K562 (cell line): ENCODE data around the gene NTRK2. TPM values are rescaled to one million over a fixed set of nuclear protein-coding genes. Genes with fewer than 3 reads are reported as not detected.

Experiments used
- ATAC-seq: fragments of 200-7000 bp; cut with Tn5 transposase; 3 replicates; pipeline ENCODE4 v1.9.1; 2020; ENCODE audit warnings: moderate library complexity
- BruUV-seq: library from RNA; stranded (reverse); fragments of 400-500 nt; replicated peaks from 2 replicates; lab custom pipeline; 2021; lab: Mats Ljungman, UMichigan
- CTCF ChIA-PET: fragments of 300-600 bp; formaldehyde crosslinking; extraction: SDS; loops from one replicate; lab custom pipeline; 2021; ENCODE audit warnings: low intra/inter-chr PET ratio; lab: Yijun Ruan, JAX
- POLR2A ChIA-PET: fragments of 300-600, 350-650 bp; sonication (Branson Sonifier 250); formaldehyde crosslinking; extraction: SDS; loops from one replicate; lab custom pipeline; 2021; ENCODE audit warnings: antibody characterized with exemption, inconsistent platforms; lab: Yijun Ruan, JAX
- DNase-seq, 4 experiments: peaks; one replicate each; pipeline versions ENCODE4 v3.0.0 to v3.0.0-alpha.2; 2011 to 2018; ENCODE audit warnings: low spot score in 3 of 4, mixed read lengths in 3 of 4; ENCODE audit errors: extremely low read depth in 1 of 4
- FAIRE-seq: peaks from 2 replicates; lab custom pipeline; 2011; peaks lifted over from hg19 to GRCh38; lab: Jason Lieb, UNC
- H2AFZ ChIP-seq: 2 replicates; pipeline ENCODE4 v1.6.0; 2011; ENCODE audit warnings: low read depth, low read length, control low read depth, inconsistent platforms
- H3K27ac ChIP-seq: fragments of 200-600 bp; 3 replicates; pipeline ENCODE4 v1.8.0; 2011; ENCODE audit warnings: low read depth, mild to moderate bottlenecking, control low read depth, inconsistent platforms, low read length, moderate library complexity, mixed read lengths; ENCODE audit errors: extremely low read depth
- H3K27me3 ChIP-seq, 2 experiments: fragments of 300-600 bp in 1 of 2; 2 replicates in 1 of 2; 3 replicates in 1 of 2; pipeline versions ENCODE4 v1.6.0 to v1.8.0; 2011; ENCODE audit warnings: inconsistent platforms in 2 of 2, low read length in 2 of 2, mild to moderate bottlenecking in 1 of 2, mixed read lengths in 1 of 2, moderate library complexity in 1 of 2; ENCODE audit not compliant: control insufficient read depth in 2 of 2, insufficient read depth in 2 of 2
- H3K36me3 ChIP-seq: fragments of 300-600 bp; 3 replicates; pipeline ENCODE4 v1.8.0; 2011; ENCODE audit warnings: mild to moderate bottlenecking, low read length, inconsistent platforms; ENCODE audit not compliant: control insufficient read depth, insufficient read depth
- H3K4me1 ChIP-seq, 2 experiments: fragments of 200-600 bp in 1 of 2; replicated peaks in 1 of 2; 2 replicates in 1 of 2; 3 replicates in 1 of 2; pipeline versions ENCODE4 v1.5.1 to v1.8.0; 2011; ENCODE audit warnings: inconsistent platforms in 2 of 2, low read length in 2 of 2, mild to moderate bottlenecking in 1 of 2, mixed read lengths in 1 of 2, moderate library complexity in 1 of 2; ENCODE audit not compliant: control insufficient read depth in 2 of 2, insufficient read depth in 2 of 2
- H3K4me2 ChIP-seq: 2 replicates; pipeline ENCODE4 v1.6.1; 2011; ENCODE audit warnings: low read length, control low read depth, inconsistent platforms, mixed read lengths; ENCODE audit not compliant: insufficient read depth
- H3K4me3 ChIP-seq: fragments of 200-600 bp; sonication (generic), shearing (Covaris generic); 2 replicates; pipeline ENCODE4 v1.5.1; 2016; ENCODE audit warnings: control low read depth, inconsistent platforms
- H3K79me2 ChIP-seq: fragments of 200-600 bp; 3 replicates; pipeline ENCODE4 v1.8.0; 2011; ENCODE audit warnings: low read length, inconsistent platforms; ENCODE audit not compliant: control insufficient read depth, insufficient read depth
- H3K9ac ChIP-seq, 2 experiments: 2 replicates each; pipeline versions ENCODE4 v1.6.0 to v1.6.1; 2011; ENCODE audit warnings: low read depth in 2 of 2, low read length in 2 of 2, control low read depth in 1 of 2, inconsistent platforms in 1 of 2, mild to moderate bottlenecking in 1 of 2, mixed read lengths in 1 of 2; ENCODE audit not compliant: insufficient read depth in 1 of 2
- H3K9me1 ChIP-seq: one replicate; pipeline ENCODE4 v1.6.0; 2011; ENCODE audit warnings: inconsistent platforms, mild to moderate bottlenecking, low read length, moderate library complexity; ENCODE audit not compliant: control insufficient read depth, insufficient read depth
- H3K9me3 ChIP-seq: replicated peaks from 2 replicates; pipeline ENCODE4 v1.5.1; 2011; ENCODE audit warnings: low read depth, low read length, inconsistent platforms; ENCODE audit not compliant: control insufficient read depth, insufficient read depth
- H4K20me1 ChIP-seq: replicated peaks from 2 replicates; pipeline ENCODE4 v1.6.1; 2011; ENCODE audit warnings: low read length, inconsistent platforms, mixed read lengths; ENCODE audit not compliant: control insufficient read depth, insufficient read depth
- BHLHE40 ChIP-seq: IDR thresholded peaks from 2 replicates; pipeline ENCODE4 v1.6.1; 2011; ENCODE audit warnings: low read length, improper control_type of control experiment
- BRD4 ChIP-seq: fragments of 200-600 bp; sonication (generic); IDR thresholded peaks from 2 replicates; pipeline ENCODE4 v1.6.1; 2017; ENCODE audit warnings: inconsistent platforms
- BRF1 ChIP-seq: IDR thresholded peaks from 3 replicates; pipeline ENCODE4 v1.6.1; 2011; ENCODE audit warnings: borderline replicate concordance, mild to moderate bottlenecking; ENCODE audit not compliant: insufficient read length; ENCODE audit errors: extremely low read depth
- EHMT2 ChIP-seq: fragments of 450-650 bp; IDR thresholded peaks from 2 replicates; pipeline ENCODE4 v1.6.1; 2018; ENCODE audit warnings: antibody characterized with exemption
- ELK1 ChIP-seq: sonication (generic); formaldehyde crosslinking; IDR thresholded peaks from 2 replicates; pipeline ENCODE4 v1.8.1; 2022; ENCODE audit warnings: missing genetic modification reagents
- ESRRB ChIP-seq: fragments of 250-450 bp; sonication (Bioruptor Pico); IDR thresholded peaks from 2 replicates; pipeline ENCODE4 v1.5.0; 2020; ENCODE audit warnings: mild to moderate bottlenecking, moderate library complexity, borderline replicate concordance
- HIVEP1 ChIP-seq: fragments of 250-450 bp; sonication (Bioruptor Pico); IDR thresholded peaks from 2 replicates; pipeline ENCODE4 v1.4.0; 2020; ENCODE audit warnings: mild to moderate bottlenecking
- HMG20A ChIP-seq: fragments of 450-650 bp; formaldehyde crosslinking; conservative IDR thresholded peaks from 2 replicates; pipeline ENCODE4 v1.4.0; 2020; ENCODE audit warnings: mild to moderate bottlenecking, mixed read lengths
- IFI16 ChIP-seq: fragments of 250-450 bp; sonication (Bioruptor Pico); IDR thresholded peaks from 2 replicates; pipeline ENCODE4 v2.1.2; 2022; ENCODE audit warnings: mild to moderate bottlenecking, inconsistent platforms
- KAT2B ChIP-seq: IDR thresholded peaks from one replicate; pipeline ENCODE4 v1.6.1; 2012; ENCODE audit warnings: low read depth, mild to moderate bottlenecking, control low read depth, inconsistent platforms, low read length, moderate library complexity
- KLF1 ChIP-seq: fragments of 450-650 bp; IDR thresholded peaks from 2 replicates; pipeline ENCODE4 v1.6.1; 2016; ENCODE audit warnings: missing genetic modification characterization, missing compliant biosample characterization
- SREBF2 ChIP-seq: sonication (generic); formaldehyde crosslinking; IDR thresholded peaks from 2 replicates; pipeline ENCODE4 v1.4.0; 2020; ENCODE audit warnings: mild to moderate bottlenecking, missing genetic modification reagents
- SRSF3 ChIP-seq: fragments of 200-400 bp; formaldehyde crosslinking; IDR thresholded peaks from 2 replicates; pipeline ENCODE4 v1.6.1; 2016; ENCODE audit warnings: mild to moderate bottlenecking, low read length, moderate library complexity; ENCODE audit not compliant: insufficient read depth
- SRSF9 ChIP-seq: fragments of 200-400 bp; formaldehyde crosslinking; IDR thresholded peaks from 2 replicates; pipeline ENCODE4 v1.6.1; 2017; ENCODE audit warnings: low read depth, low read length, borderline replicate concordance
- ZBTB34 ChIP-seq: fragments of 250-450 bp; sonication (Bioruptor Pico); IDR thresholded peaks from 2 replicates; pipeline ENCODE4 v1.8.0; 2021; ENCODE audit warnings: mild to moderate bottlenecking, moderate library complexity
- ZNF184 ChIP-seq: sonication (generic); formaldehyde crosslinking; IDR thresholded peaks from 2 replicates; pipeline ENCODE4 v1.5.0; 2020; ENCODE audit warnings: missing genetic modification reagents
- ZNF398 ChIP-seq: fragments of 250-450 bp; sonication (Bioruptor Pico); IDR thresholded peaks from 2 replicates; pipeline ENCODE4 v1.8.0; 2021; ENCODE audit warnings: moderate library complexity, mild to moderate bottlenecking, inconsistent platforms
- WGBS: fragments of 100-300 bp; shearing (Covaris generic); methylation state at CpG from one replicate; pipeline ENCODE4 v1.1.6; 2016; ENCODE audit warnings: low coverage, mixed read lengths; ENCODE audit not compliant: insufficient coverage; ENCODE audit errors: missing lambda C conversion rate; 5-methylcytosine and 5-hydroxymethylcytosine counted together
- in situ Hi-C: fragments of 300-500 bp; cut with MboI; formaldehyde crosslinking; loops from 4 replicates; pipeline ENCODE4 v1.15.0; 2018; ENCODE audit warnings: inconsistent platforms, mixed read lengths
- intact Hi-C: fragments of 100-400 bp; cut with micrococcal nuclease; formaldehyde crosslinking; loops from 2 replicates; pipeline ENCODE4 v1.14.2; 2022
- polyA plus RNA-seq, 8 experiments: library from polyadenylated mRNA; depleted of rRNA in 4 of 8; stranded (reverse) in 5 of 8; unstranded in 3 of 8; fragments of >200 nt; fragmentation: Nextera tagmentation in 2 of 8; fragmentation: Illumina TruSeq in 1 of 8; extraction: Ambion mirVana in 2 of 8; extraction: Trizol in 1 of 8; gene quantifications; 2 replicates each; pipeline versions ENCODE4 v1.2.1 to v1.2.3, GENCODE V29; 2011 to 2014; ENCODE audit warnings: inconsistent platforms in 1 of 8, missing spikeins in 1 of 8
- total RNA-seq, 7 experiments: library from RNA; depleted of rRNA in 6 of 7; stranded (reverse); fragments of >200 nt in 6 of 7; fragmentation: Illumina TruSeq in 2 of 7; extraction: Trizol in 2 of 7; gene quantifications; 2 replicates each; pipeline versions ENCODE4 v1.2.1 to v1.2.3, GENCODE V29; 2011 to 2021; ENCODE audit warnings: low replicate concordance in 1 of 7

Gene NTRK2
- total and polyA plus RNA-seq, 9 of the 15 experiments (the other 6 are each of a cell fraction or from before 2014, with no cell fraction given), result not detected

DNA sequence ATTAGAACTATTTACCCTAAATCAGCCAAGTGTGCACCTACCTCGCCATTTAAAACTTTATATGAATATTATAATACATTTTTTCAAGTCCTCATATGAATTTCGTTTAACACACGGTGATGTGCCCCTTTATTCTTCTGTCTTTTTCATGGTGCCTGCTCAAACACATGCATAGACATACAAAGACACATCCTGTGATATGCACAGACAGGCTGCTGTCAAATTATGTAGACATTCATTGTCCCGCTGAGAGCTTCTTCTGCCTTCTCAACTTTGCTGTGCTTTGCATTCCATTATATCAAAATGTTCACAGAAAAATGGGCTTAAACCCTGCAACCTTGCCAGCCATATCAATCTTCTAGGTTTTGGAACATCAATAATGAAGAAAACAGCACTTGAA is 193.8 kb downstream of the NTRK2 start:
- no peak for TF ChIP-seq BRD4
- TF ChIP-seq BRF1, result no peak
- TF ChIP-seq IFI16 (CRISPR knock-in tag), result no peak
- no peak for TF ChIP-seq KAT2B
- no peak for TF ChIP-seq ELK1 (CRISPR knock-in tag)
- no peak for TF ChIP-seq EHMT2
- no peak for TF ChIP-seq ZBTB34 (CRISPR knock-in tag)
- no peak for TF ChIP-seq SRSF9
- no peak for TF ChIP-seq BHLHE40
- TF ChIP-seq SREBF2 (CRISPR knock-in tag), result no peak
- no peak for TF ChIP-seq HMG20A (CRISPR knock-in tag)
- TF ChIP-seq KLF1 (tag), result no peak
- TF ChIP-seq ESRRB (CRISPR knock-in tag), result no peak
- TF ChIP-seq ZNF184 (CRISPR knock-in tag), result no peak
- no peak for TF ChIP-seq SRSF3
- TF ChIP-seq HIVEP1 (CRISPR knock-in tag), result no peak
- TF ChIP-seq ZNF398 (CRISPR knock-in tag), result no peak
- Histone ChIP-seq H3K36me3 (no peaks in the 10 kb centered on the region), H3K4me2 (no peak overlapping the region), H4K20me1 (no peaks in the 10 kb centered on the region), H3K4me1 (no peaks in the 10 kb centered on the region), H3K4me3 (no peak overlapping the region), H3K79me2 (no peaks in the 10 kb centered on the region), H3K9ac (no peak overlapping the region), H3K27me3 (no peaks in the 10 kb centered on the region), H2AFZ (no peak overlapping the region), H3K9me1 (no peaks in the 10 kb centered on the region), H3K27ac (no peak overlapping the region), H3K9me3 (no peaks in the 10 kb centered on the region)
- intact Hi-C loops (no loop called here), in situ Hi-C loops (no loop called here)
- no peak for ATAC-seq
- CTCF ChIA-PET, result no interaction called here
- BruUV-seq, result no TSS peak
- POLR2A ChIA-PET, result interaction anchor here (1.1 kb wide), 1 partner anchor 13 kb away, joined by 3 read pairs; no protein-coding TSS in a partner anchor
- DNase-seq, result no peak
- FAIRE-seq, result no peak
- 0% methylated on average over 4 of the region's 4 CpGs for WGBS
